IPS-18c (cell line): ENCODE data around the gene MCFD2.
A peak's percentile ranks its signal among the peaks of the same experiment; 100 is the strongest.

Experiments
- H3K4me3 ChIP-seq: 2 replicates; pipeline ENCODE4 v1.7.0; 2013; ENCODE audit warnings: low read depth, mild to moderate bottlenecking, low read length, moderate library complexity; ENCODE audit not compliant: insufficient read depth
- H3K9me3 ChIP-seq: one replicate; pipeline ENCODE4 v1.6.1; 2013; ENCODE audit warnings: mild to moderate bottlenecking, low read length, moderate library complexity; ENCODE audit not compliant: control insufficient read depth, insufficient read depth

The MCFD2 gene

DNA sequence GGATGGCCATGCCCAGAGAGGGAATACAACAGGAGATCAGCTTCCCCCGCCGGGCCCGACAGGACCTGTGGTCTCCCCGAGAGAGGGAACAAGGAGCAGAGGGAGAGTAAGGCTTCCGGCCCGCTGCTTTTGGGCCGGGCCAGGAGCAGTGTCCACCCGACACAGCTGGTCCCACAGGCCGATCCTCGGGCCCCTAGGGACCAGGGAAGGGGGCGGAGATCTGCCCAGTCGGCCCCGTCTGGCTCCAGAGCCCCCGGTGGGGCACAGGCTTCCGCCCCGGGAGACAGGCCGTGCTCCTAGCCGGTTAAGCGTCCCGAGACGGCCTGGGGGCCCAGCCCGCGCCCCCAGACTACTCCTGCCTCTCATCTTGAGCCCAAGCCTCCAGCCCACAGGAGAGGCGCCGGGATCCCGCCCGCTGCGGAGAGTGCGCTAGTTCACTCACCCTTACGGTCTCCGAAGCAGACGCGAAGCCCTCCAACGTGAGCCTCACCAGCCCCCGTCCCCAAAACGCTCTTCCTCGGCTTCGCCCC lies at the start of gene MCFD2:
TSS of gene MCFD2 (minus strand) at position 526 of the 530 bp plus-strand sequence. CDS start 6,635 bp downstream, outside the sequence.
- Histone ChIP-seq H3K9me3 (no peaks in the 10 kb centered on the region), H3K4me3 (peak within 1 kb of the TSS; percentile 92)

DNA sequence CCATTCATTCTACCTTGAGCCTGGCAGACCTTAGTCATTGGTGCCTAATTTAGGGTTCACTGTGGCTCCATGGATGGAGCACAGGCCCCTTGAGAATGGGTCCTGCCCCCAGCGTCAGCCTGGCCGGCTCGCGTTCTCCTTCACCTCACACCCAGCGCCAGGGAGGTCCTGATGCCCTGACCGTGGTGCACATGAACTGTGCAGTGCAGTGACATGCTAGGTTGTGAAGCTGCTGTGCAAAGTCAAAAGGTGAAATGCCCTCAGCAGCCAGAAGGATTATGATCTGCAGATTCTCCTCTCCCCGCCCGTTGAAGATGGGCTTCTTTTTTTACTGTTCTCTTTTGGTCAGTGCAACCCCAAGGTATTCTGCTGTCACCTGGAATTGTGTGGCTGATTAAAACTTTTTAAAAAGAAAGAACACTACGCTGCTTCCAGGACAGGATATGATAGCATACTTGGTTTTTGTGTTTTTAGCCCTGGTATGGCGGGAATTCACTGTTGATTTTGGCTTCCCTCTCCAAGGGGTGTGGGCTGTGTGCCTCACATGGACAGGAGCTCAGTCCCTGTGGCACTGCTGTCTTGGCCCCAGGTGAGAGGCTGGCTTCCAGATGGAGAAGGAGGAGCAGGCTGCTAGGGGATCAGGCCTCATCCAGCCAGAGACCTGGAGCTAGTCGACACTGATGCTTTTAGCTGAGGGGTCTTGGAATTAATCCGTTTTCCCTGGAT lies 49.4 kb upstream of the MCFD2 start:
- Histone ChIP-seq H3K4me3 (no peak overlapping the region), H3K9me3 (no peaks in the 10 kb centered on the region)

DNA sequence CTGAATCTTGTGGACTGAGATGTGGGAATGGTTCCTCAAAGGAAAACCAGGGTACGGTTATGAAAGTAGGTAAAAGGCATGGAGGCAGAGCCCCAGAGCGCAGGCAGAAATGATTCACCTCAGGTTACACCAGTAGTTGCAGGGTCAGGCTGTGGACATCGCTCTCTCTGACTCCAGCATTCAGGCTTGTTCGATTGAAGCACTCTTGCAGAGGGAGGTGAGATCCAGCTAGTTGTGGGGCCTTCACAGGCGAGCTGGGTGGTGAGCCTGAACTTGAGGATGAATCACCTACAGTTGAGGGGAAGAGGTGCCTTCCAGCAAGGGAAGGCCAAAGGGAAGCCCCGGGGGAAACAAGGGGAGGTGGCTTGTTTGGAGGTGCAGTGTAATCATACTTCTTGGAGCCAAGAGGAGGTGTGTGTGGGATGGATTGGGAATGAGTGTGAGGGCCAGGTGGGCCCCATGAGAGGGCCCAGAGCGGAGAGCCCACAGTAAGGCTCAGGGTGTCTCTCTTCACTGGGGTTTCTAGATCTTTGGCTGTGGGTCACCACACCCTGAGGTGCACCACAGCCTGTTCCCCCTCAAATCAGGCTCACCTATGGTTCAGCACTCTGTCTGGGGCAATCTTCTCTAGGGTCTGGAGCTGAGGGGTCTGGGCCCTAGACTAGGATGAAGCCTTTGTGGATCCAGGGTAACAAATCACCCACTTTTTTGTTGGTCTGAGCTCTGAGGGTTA lies 48.5 kb upstream of the MCFD2 start:
- H3K4me3 ChIP-seq: no peak overlapping the region
- H3K9me3 ChIP-seq: no peaks in the 10 kb centered on the region

DNA sequence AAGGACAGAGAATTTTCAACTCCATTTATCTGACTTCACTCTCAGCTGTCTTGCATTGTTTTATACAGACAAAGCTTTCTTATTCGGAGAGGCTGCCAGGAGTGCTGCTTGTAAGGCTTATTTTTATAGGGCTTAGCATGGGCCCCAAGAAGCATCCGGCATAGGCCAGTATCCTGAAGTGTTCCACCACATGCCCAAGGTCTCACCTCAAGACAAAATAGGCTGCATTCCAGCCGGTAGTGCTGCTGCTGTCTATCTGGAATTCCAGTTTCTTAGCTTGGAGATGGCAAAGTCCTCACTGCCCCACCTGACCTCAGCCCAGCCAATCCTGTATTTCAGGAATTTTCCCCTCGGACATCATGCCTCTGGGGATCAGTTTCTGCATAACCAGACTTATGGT lies 47.6 kb upstream of the MCFD2 start:
- Histone ChIP-seq H3K4me3 (no peak overlapping the region), H3K9me3 (no peaks in the 10 kb centered on the region)

DNA sequence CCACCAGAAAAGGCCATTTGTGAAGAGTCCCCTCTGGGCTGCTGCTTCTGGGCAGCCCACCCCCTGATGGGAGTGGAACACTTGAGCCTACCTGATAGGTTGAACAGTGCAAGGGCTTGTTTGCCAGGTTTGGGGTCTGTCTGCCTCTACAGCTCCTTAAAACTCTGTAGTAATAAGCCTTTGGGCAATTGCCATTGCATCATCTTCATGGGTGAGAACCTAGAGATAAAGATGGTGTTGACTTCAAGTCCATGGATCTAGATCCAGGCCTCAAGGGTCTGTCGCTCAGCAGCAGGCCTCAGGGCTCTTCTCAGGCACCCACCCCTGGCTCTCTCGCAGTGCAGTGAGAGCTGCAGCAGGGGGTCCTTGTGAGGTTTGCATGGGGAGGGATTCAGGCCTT lies 47.1 kb upstream of the MCFD2 start:
- Histone ChIP-seq H3K4me3 (no peak overlapping the region), H3K9me3 (no peaks in the 10 kb centered on the region)

DNA sequence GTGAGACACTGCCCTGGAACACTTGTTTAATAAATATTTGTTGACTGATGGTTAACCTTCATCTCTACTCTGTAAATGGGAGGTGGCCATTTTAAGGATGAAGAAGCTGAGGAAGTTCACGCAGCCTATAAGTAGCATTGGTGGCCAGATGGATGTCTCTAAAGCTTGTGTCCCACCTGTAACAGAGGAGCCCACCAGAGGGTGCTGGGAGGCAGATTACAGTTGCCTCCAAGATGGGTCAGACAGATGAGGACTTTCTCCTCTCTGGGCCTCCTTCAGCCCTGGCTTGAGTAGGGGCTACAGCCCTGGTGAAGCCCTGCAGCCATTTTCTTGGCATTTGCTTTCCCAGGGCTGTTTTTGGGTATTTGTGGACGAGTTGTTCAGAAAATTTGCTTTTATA lies 45.0 kb upstream of the MCFD2 start:
- H3K4me3 ChIP-seq: no peak overlapping the region

DNA sequence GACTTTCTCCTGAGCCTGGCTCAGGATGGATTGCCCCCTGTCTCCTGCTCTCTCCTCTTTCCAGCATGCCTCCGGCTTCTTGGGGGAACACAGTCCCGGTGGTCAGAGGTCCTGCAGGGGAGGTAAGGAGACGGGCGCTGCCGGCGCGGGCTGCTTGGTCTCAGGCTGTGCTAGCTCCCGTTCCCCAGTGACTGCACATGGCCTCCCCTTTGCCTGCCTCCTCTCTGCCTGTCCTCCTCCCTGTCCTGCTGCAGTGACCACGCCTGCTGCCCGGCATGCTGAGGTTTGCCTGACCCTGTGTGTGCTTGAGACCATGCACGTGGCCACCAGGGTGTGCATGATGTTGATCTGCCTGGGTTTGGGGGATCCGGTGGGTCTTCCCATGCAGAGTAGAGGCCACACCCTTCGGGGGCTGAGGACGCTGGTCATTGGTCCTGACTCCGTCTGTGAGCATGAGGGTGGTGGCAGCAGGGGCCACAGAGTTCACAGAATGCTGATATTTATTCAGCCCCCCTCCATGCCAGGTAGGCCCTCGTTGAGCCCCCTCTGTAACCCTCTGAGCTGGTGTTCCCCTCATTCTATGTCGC lies 42.9 kb upstream of the MCFD2 start:
- Histone ChIP-seq H3K9me3 (no peaks in the 10 kb centered on the region), H3K4me3 (no peak overlapping the region)

More for the DNA sequence above, 45.0 kb upstream of the MCFD2 start:
- no peaks in the 10 kb centered on the region for H3K9me3 ChIP-seq

DNA sequence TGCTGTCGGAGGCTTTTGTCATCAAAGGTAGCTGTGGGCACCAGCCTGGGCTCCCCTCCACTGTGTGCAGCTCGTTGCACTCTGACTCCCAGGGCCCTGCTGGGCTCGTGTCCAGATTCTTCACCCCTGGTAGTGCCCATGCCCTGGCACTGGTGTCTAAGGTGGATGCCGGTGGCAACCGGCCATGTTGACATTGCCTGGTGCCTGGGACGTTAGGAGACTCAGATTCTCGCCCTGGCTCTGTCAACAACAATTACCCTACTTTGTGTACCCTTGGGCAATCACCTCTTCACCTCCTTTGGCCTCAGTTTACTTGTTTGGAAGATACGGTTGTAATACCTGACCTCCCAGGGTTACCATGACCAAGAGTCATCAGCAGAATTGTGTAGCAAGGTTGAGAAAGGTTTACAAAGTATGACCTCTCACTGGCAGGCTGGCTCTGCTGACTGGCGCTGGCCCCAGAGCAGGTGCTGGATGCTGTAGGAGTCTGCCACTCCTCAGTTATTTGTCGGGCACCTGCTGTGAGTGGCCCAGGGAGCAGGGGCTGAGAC lies 41.5 kb upstream of the MCFD2 start:
- Histone ChIP-seq H3K9me3 (no peaks in the 10 kb centered on the region), H3K4me3 (no peak overlapping the region)

DNA sequence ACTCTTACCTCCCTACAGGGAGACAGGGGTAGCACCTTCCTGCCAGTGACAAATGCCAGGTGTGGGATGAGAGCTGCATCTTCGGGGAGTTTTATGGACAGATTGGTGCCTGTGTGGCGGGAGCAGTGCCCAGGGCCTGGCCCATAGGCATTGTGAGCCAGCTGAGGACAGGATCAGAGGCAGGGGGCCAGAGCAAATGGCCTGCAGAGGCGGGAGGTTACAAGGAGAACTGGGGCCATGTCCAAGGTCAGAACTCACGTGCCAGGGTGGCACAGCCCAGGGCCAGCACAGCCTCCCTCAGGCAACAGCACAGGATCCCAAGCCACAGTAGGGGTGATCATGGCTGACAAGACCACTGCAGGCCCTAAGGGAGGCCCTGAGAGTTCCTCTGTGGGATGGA lies 40.2 kb upstream of the MCFD2 start:
- Histone ChIP-seq H3K4me3 (no peak overlapping the region), H3K9me3 (no peaks in the 10 kb centered on the region)

DNA sequence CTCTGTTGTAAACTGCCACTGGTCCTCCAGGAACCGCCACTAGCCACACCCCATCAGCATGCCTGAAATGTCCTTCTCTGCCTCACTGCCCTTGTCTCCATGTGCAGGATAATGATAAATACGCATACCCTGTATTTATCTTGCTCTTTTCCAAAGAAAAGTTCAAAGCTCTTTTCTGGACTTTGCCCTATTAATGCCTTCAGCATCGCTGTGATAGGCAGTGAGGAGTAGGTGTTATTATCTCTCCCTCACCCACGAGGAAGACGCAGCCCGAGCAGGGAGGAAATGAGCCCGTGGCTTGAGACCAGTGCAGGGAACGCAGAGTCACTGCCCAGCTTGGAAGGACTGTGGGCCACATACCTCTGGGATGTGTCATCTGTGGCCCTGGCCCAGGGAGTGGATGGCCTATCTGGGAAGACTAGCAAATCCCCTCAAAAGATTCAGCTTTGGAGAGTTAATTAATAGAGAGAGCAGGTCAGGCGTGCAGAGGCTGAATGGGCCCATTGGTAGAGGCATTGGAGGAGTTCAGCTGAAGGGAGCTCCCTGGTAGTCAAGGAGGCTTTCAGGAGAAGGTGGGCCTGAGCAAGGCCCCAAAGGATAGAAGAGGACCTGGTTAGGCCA lies 39.5 kb upstream of the MCFD2 start:
- no peaks in the 10 kb centered on the region for H3K9me3 ChIP-seq
- no peak overlapping the region for H3K4me3 ChIP-seq

DNA sequence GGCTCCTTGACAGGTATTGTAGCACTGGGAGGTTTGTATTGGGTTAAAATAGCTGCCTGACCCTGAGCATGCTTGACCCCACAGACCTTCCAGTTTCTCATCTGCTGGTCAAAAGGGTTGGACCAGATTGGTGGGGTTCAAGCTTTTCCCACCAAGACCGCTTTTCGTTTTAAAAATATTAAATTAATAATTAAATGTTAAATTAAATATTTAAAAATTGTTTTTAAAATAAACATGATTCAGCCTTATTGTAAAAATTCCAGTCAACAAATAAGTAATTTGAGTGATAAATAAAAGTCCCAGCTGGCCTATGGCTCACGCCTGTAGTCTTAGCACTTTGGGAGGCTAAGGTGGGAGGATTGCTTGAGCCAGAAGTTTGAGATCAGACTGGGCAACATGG lies 36.6 kb upstream of the MCFD2 start:
- H3K4me3 ChIP-seq: no peak overlapping the region
- H3K9me3 ChIP-seq: no peaks in the 10 kb centered on the region

DNA sequence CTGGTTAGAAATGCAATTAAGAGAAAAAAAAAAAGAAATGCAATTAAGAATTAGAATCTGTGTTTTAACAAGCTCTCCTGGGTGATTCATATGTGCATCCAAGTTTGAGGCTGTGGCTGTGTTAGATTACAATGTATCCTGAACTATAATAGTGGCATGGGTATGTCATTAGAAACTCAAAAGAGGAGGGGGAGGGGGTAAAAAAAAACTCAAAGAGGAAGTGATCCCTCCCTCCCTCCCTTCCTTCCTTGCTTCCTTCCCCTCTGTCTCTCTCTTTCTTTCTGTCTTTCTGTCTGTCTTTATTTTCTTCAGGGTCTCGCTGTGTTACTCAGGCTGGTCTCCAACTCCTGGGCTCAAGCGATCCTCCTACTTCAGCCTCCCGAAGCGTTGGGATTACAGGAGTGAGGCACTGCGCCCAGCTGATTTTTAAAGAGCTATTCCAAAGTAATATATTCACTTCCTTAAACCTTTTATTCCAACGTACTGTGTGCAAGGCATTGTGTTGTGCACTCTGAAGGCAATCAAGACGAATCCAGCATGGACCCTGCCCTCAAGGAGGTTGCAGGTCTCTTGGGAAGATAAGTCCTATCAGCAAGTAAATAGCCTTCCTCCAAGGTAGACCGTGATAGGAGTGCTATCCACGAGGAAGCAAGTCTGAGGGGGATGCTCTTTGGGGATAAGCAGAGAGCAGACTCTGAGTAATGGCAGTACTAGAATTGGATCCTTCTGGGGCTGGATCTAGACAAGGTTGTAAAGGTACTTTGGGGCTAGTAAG lies 35.9 kb upstream of the MCFD2 start:
- Histone ChIP-seq H3K9me3 (no peaks in the 10 kb centered on the region), H3K4me3 (no peak overlapping the region)

DNA sequence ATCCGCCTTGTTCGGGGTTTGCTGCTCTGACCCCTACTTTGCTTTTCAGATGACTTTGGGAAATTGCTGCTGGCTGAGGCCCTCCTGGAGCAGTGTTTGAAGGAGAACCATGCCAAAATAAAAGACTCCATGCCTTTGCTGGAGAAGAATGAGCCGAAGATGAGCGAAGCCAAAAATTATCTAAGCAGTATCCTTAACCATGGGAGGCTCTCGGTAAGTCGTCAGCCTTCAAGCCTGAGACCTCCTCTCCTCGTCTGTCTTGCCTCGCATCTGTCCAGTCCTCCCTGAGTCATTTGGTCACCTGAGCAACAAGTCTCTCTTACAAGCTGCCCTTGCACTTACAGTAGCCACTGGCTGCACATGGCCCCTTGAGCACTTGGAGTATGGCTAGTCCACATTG lies 34.7 kb upstream of the MCFD2 start:
- Histone ChIP-seq H3K4me3 (no peak overlapping the region), H3K9me3 (no peaks in the 10 kb centered on the region)

DNA sequence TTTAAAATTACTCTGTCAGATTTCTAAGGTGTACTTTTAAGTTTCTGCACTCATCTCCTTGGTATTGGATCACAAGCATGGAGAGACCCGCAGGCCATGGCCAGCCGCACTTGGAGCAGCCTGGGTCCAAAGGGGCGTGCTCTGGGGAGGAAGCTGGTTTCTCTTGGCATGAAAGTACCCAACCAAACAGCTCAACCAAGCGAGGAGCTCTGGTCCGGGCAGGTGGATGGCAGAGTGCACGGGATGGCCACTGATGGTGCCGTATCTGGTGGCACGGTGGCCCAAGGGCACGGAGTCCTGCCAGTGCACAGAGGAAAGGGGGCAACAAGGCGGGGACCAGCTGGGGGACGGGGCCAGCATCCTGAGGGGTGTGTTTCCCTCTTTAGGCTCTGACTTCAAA lies 32.2 kb upstream of the MCFD2 start:
- H3K4me3 ChIP-seq: no peak overlapping the region

DNA sequence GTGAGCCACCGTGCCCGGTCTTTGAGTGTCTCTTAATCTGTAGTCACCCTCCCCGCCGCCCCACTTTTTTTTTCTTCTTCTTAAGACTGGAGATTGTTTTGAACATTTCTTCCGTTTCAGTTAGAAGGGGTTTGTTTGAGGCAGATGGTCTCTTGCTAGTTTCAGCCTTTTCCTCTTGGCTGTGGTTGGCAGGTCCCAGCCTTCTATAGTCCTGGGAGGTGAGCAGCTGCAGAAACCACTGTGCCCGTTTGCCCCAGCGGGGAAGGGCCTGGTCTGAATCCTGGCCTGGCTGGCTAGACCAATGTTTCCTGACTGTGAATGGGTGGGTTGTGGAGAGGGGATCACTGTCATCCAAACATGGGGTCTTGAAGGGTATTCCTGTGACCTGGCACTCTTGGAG lies 30.1 kb upstream of the MCFD2 start:
- H3K9me3 ChIP-seq: no peaks in the 10 kb centered on the region

More for the DNA sequence above, 32.2 kb upstream of the MCFD2 start:
- no peaks in the 10 kb centered on the region for H3K9me3 ChIP-seq

DNA sequence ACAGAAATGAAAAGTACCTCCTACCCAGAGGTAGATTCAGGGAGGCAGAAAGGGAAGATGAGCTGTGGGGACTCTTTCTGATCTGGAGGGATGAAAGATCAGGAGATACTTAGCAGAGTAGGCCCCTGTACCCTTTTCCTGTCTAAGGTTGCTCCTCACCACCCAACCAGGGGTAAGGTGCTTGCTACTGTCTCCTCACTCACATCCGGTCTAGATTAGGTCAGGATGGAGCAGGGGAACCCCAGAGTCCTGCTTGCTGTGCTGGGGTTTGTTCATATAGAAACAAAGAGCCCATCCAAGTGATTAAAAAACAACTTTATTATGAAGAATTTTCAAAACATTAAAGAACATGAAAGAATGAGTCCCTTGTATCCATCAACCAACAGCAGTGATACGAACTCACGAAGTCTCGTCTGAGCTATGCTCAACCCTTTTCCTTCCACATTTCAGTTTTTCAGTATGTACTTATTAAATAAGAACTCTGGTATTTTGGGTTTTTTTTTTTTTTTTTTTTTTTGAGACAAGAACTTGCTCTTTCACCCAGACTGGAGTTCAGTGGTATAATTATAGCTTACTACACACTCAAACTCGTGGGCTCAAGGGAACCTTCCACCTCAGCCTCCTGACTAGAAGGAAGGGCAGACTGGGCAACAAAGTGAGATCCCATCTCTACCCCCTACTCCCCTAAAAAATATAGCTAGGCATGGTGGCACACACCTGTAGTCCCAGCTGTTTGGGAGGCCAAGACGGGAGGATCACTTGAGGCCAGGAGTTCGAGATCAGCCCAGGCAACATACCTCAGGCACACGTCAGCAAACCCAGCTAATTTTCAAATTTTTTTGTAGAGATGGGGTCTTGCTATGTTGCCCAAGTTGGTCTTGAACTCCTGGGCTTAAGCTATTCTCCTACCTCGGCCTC lies 28.5 kb upstream of the MCFD2 start:
- H3K4me3 ChIP-seq: no peak overlapping the region
- H3K9me3 ChIP-seq: no peaks in the 10 kb centered on the region

More for the DNA sequence above, 30.1 kb upstream of the MCFD2 start:
- no peak overlapping the region for H3K4me3 ChIP-seq
